ENCODE data around the gene SKIDA1.

The SKIDA1 gene

GRCh38 chr10:21473541-21473940 is 51.9 kb downstream of the SKIDA1 start:
- DNase-seq, result no peak

- DNase-seq, result no peak
These were observed 52.3 kb downstream of the SKIDA1 start for GRCh38 chr10:21473135-21473534.

- no peak for DNase-seq
These were observed 57.4 kb downstream of the SKIDA1 start for GRCh38 chr10:21468086-21468485.

- no peak for DNase-seq
These were observed 57.8 kb downstream of the SKIDA1 start for GRCh38 chr10:21467633-21468032.

- DNase-seq, result no peak
These were observed 61.3 kb downstream of the SKIDA1 start for GRCh38 chr10:21464134-21464533.
